Measurements from ENCODE around the gene SLC2A1.

The SLC2A1 gene

GRCh38 chr1:42927920-42928505 is 30.7 kb downstream of the SLC2A1 start:
- Histone ChIP-seq H3K36me3 (replicated peaks; ENCODE audit: low read depth, low read length) (peaks cover 45% of the 10 kb centered on the region), H3K4me2 (ENCODE audit: low read length) (no peak overlapping the region), H3K27ac (ENCODE audit: low read length) (no peak overlapping the region), H3K4me1 (ENCODE audit: low read length) (peaks cover 36% of the 10 kb centered on the region), H3K9ac (ENCODE audit: low read length) (no peak overlapping the region), H3K79me2 (ENCODE audit: low read length) (peaks cover 11% of the 10 kb centered on the region), H2AFZ (ENCODE audit: low read depth, low read length) (no peak overlapping the region), H3K9me3 (ENCODE audit: insufficient read depth, low read length) (no peaks in the 10 kb centered on the region), H4K20me1 (ENCODE audit: insufficient read depth, low read length) (no peaks in the 10 kb centered on the region), H3K4me3 (ENCODE audit: low read length) (no peak overlapping the region), H3K27me3 (ENCODE audit: low read depth, low read length) (no peaks in the 10 kb centered on the region)
- no peak for TF ChIP-seq CTCF (IDR thresholded peaks at IDR 0.05; ENCODE audit: low read depth, low read length)
- no peak for TF ChIP-seq EZH2phosphoT487 (IDR thresholded peaks at IDR 0.05; ENCODE audit: low read depth)

- Histone ChIP-seq H3K27ac (ENCODE audit: low read length) (no peak overlapping the region), H3K36me3 (replicated peaks; ENCODE audit: low read depth, low read length) (peaks cover 41% of the 10 kb centered on the region), H3K4me2 (ENCODE audit: low read length) (no peak overlapping the region)
Observed at GRCh38 chr1:42927274-42927841, 31.3 kb downstream of the SLC2A1 start.

GRCh38 chr1:42926879-42927242 is 31.8 kb downstream of the SLC2A1 start:
- H3K79me2 ChIP-seq (ENCODE audit: low read length), result peaks cover under 1% of the 10 kb centered on the region; the same call in 1 of the 2 replicates
- H3K9ac ChIP-seq (ENCODE audit: low read length), result no peak overlapping the region
- no peak for TF ChIP-seq CTCF (IDR thresholded peaks at IDR 0.05; ENCODE audit: low read depth, low read length)
- H3K27me3 ChIP-seq (ENCODE audit: low read depth, low read length), result no peaks in the 10 kb centered on the region
- H3K27ac ChIP-seq (ENCODE audit: low read length), result no peak overlapping the region
- no peaks in the 10 kb centered on the region for H4K20me1 ChIP-seq (ENCODE audit: insufficient read depth, low read length)
- no peaks in the 10 kb centered on the region for H3K9me3 ChIP-seq (ENCODE audit: insufficient read depth, low read length)
- H3K36me3 ChIP-seq (replicated peaks; ENCODE audit: low read depth, low read length), result peaks cover 41% of the 10 kb centered on the region
- H2AFZ ChIP-seq (ENCODE audit: low read depth, low read length), result no peak overlapping the region
- no peak overlapping the region for H3K4me3 ChIP-seq (ENCODE audit: low read length)
- H3K4me2 ChIP-seq (ENCODE audit: low read length), result no peak overlapping the region
- peaks cover 25% of the 10 kb centered on the region for H3K4me1 ChIP-seq (ENCODE audit: low read length)

More at GRCh38 chr1:42927274-42927841, 31.3 kb downstream of the SLC2A1 start:
- H3K79me2 ChIP-seq (ENCODE audit: low read length), result peaks cover 4% of the 10 kb centered on the region
- H3K4me1 ChIP-seq (ENCODE audit: low read length), result peaks cover 30% of the 10 kb centered on the region
- no peak overlapping the region for H2AFZ ChIP-seq (ENCODE audit: low read depth, low read length)
- H4K20me1 ChIP-seq (ENCODE audit: insufficient read depth, low read length), result no peaks in the 10 kb centered on the region
- TF ChIP-seq CTCF (IDR thresholded peaks at IDR 0.05; ENCODE audit: low read depth, low read length), result no peak
- no peak for TF ChIP-seq EZH2phosphoT487 (IDR thresholded peaks at IDR 0.05; ENCODE audit: low read depth)
- no peaks in the 10 kb centered on the region for H3K27me3 ChIP-seq (ENCODE audit: low read depth, low read length)
- no peak overlapping the region for H3K9ac ChIP-seq (ENCODE audit: low read length)
- H3K4me3 ChIP-seq (ENCODE audit: low read length), result no peak overlapping the region
- H3K9me3 ChIP-seq (ENCODE audit: insufficient read depth, low read length), result no peaks in the 10 kb centered on the region

GRCh38 chr1:42926235-42926878 is 32.3 kb downstream of the SLC2A1 start:
- Histone ChIP-seq H4K20me1 (ENCODE audit: insufficient read depth, low read length) (no peaks in the 10 kb centered on the region), H3K4me2 (ENCODE audit: low read length) (no peak overlapping the region), H3K79me2 (ENCODE audit: low read length) (no peaks in the 10 kb centered on the region), H3K9ac (ENCODE audit: low read length) (no peak overlapping the region), H3K27ac (ENCODE audit: low read length) (no peak overlapping the region), H3K27me3 (ENCODE audit: low read depth, low read length) (no peaks in the 10 kb centered on the region), H2AFZ (ENCODE audit: low read depth, low read length) (no peak overlapping the region), H3K36me3 (replicated peaks; ENCODE audit: low read depth, low read length) (peaks cover 41% of the 10 kb centered on the region), H3K9me3 (ENCODE audit: insufficient read depth, low read length) (no peaks in the 10 kb centered on the region), H3K4me1 (ENCODE audit: low read length) (peaks cover 20% of the 10 kb centered on the region), H3K4me3 (ENCODE audit: low read length) (no peak overlapping the region)
- TF ChIP-seq CTCF (IDR thresholded peaks at IDR 0.05; ENCODE audit: low read depth, low read length) (no peak), EZH2phosphoT487 (IDR thresholded peaks at IDR 0.05; ENCODE audit: low read depth) (no peak)

Measured in OCI-LY3 (cell line).